Naive thymus-derived CD4-positive, alpha-beta T cell (primary cell): ENCODE results near the gene TET1. TPM values are rescaled to one million over a fixed set of nuclear protein-coding genes. Genes with fewer than 3 reads are reported as not detected.

ENCODE experiments used
- ATAC-seq: fragments of 150-1000 bp; cut with Tn5 transposase; 2 replicates; pipeline ENCODE4 v1.10.0; 2021; ENCODE audit warnings: mild to moderate bottlenecking, moderate library complexity
- CTCF ChIA-PET: fragments of 350-600 bp; sonication (Branson Sonifier 250); formaldehyde crosslinking; loops from one replicate; lab custom pipeline; 2021; ENCODE audit warnings: antibody characterized with exemption; lab: Charles Lee
- POLR2A ChIA-PET: fragments of 350-600 bp; sonication (Branson Sonifier 250); formaldehyde crosslinking; loops from one replicate; lab custom pipeline; 2021; ENCODE audit warnings: antibody characterized with exemption, inconsistent platforms; lab: Charles Lee
- DNase-seq, 9 donors: peaks; one replicate each; pipeline versions ENCODE4 v3.0.0 to v3.0.0-alpha.2; 2020 to 2022; ENCODE audit warnings: mixed read lengths in 1 of 9
- H3K27ac ChIP-seq: one replicate; pipeline ENCODE4 v1.7.0; 2013; ENCODE audit warnings: mild to moderate bottlenecking, low read depth, low read length, moderate library complexity
- H3K27me3 ChIP-seq, 2 donors: one replicate each; pipeline ENCODE4 v1.7.0; 2013; ENCODE audit warnings: low read length in 2 of 2, mild to moderate bottlenecking in 2 of 2, moderate library complexity in 2 of 2; ENCODE audit not compliant: control insufficient read depth in 2 of 2, insufficient read depth in 2 of 2
- H3K36me3 ChIP-seq, 3 experiments: 1 replicate in 2 of 3; 2 replicates in 1 of 3; pipeline ENCODE4 v1.7.0; 2013; ENCODE audit warnings: low read length in 3 of 3, mild to moderate bottlenecking in 3 of 3, moderate library complexity in 1 of 3; ENCODE audit not compliant: insufficient read depth in 3 of 3, control insufficient read depth in 2 of 3
- H3K4me1 ChIP-seq, 2 donors: one replicate each; pipeline ENCODE4 v1.7.0; 2013; ENCODE audit warnings: low read length in 2 of 2, mild to moderate bottlenecking in 2 of 2, moderate library complexity in 1 of 2; ENCODE audit not compliant: control insufficient read depth in 2 of 2, insufficient read depth in 2 of 2
- H3K4me3 ChIP-seq: 2 replicates; pipeline ENCODE4 v1.7.0; 2013; ENCODE audit warnings: mild to moderate bottlenecking, low read length
- H3K9me3 ChIP-seq, 3 experiments: 1 replicate in 2 of 3; 2 replicates in 1 of 3; pipeline ENCODE4 v1.7.0; 2013; ENCODE audit warnings: low read length in 3 of 3; ENCODE audit not compliant: control insufficient read depth in 2 of 3
- H3K27ac Mint-ChIP-seq, 9 donors: one replicate each; pipeline ENCODE4 v1.8.0; 2020 to 2022; ENCODE audit warnings: mixed read lengths in 9 of 9, mild to moderate bottlenecking in 8 of 9, moderate library complexity in 5 of 9, inconsistent platforms in 2 of 9
- H3K27me3 Mint-ChIP-seq, 5 donors: one replicate each; pipeline ENCODE4 v1.8.0; 2021 to 2022; ENCODE audit warnings: mixed read lengths in 5 of 5, mild to moderate bottlenecking in 1 of 5
- H3K36me3 Mint-ChIP-seq, 5 donors: one replicate each; pipeline ENCODE4 v1.8.0; 2020 to 2022; ENCODE audit warnings: mixed read lengths in 5 of 5, mild to moderate bottlenecking in 3 of 5, inconsistent platforms in 1 of 5
- H3K4me1 Mint-ChIP-seq, 7 donors: one replicate each; pipeline ENCODE4 v1.8.0; 2020 to 2022; ENCODE audit warnings: mixed read lengths in 7 of 7, mild to moderate bottlenecking in 3 of 7, inconsistent platforms in 1 of 7
- H3K4me3 Mint-ChIP-seq, 10 donors: one replicate each; pipeline ENCODE4 v1.8.0; 2020 to 2022; ENCODE audit warnings: mild to moderate bottlenecking in 10 of 10, mixed read lengths in 10 of 10, moderate library complexity in 6 of 10, inconsistent platforms in 2 of 10
- H3K9me3 Mint-ChIP-seq, 11 donors: one replicate each; pipeline ENCODE4 v1.8.0; 2020 to 2022; ENCODE audit warnings: mixed read lengths in 11 of 11, mild to moderate bottlenecking in 4 of 11, inconsistent platforms in 1 of 11, moderate library complexity in 1 of 11
- intact Hi-C, 2 donors: fragments of 100-400 bp; cut with micrococcal nuclease; formaldehyde crosslinking; loops; one replicate each; pipeline ENCODE4 v1.15.1; 2023
- polyA plus RNA-seq, 2 donors: library from polyadenylated mRNA; unstranded; fragments of 300-500 nt; fragmentation: Illumina TruSeq; gene quantifications; one replicate each; pipeline ENCODE4 v1.2.3, GENCODE V29; 2021
- total RNA-seq, 6 experiments: library from RNA in 5 of 6; stranded (reverse) in 5 of 6; gene quantifications; 1 replicate in 5 of 6; 2 replicates in 1 of 6; pipeline ENCODE4 v1.2.3 and lab custom pipeline; 2021 to 2026

Gene TET1
- total and polyA plus RNA-seq, 7 experiments from 2014 or later, result 1.4 to 3.0 (median 2.9) TPM

- intact Hi-C loops, result no loop called here
- Mint-ChIP-seq H3K27ac (no peak overlapping the region), H3K36me3 (peaks cover 0 to 37% (median 17%) of the 10 kb centered on the region in 5 donors), H3K27me3 (no peaks in the 10 kb centered on the region), H3K9me3 (no peaks in the 10 kb centered on the region), H3K4me1 (no peaks in the 10 kb centered on the region), H3K4me3 (no peak overlapping the region)
- no peaks in the 10 kb centered on the region for H3K27me3 ChIP-seq
- H3K4me3 ChIP-seq, result no peak overlapping the region
- no peaks in the 10 kb centered on the region for H3K9me3 ChIP-seq
- POLR2A ChIA-PET, result interaction anchor here (0.7 to 1.1 kb wide), 2 partner anchors 22 to 53 kb away, joined by 3 to 4 read pairs; no protein-coding TSS in a partner anchor
- DNase-seq (no peak), ATAC-seq (no peak)
- H3K27ac ChIP-seq, result no peak overlapping the region
- CTCF ChIA-PET, result no interaction called here
- no peaks in the 10 kb centered on the region for H3K4me1 ChIP-seq
- H3K36me3 ChIP-seq, result peaks cover 0 to 10% (median 0%) of the 10 kb centered on the region in 3 experiments
Measured at GRCh38 chr10:68665841-68666240, 105.7 kb downstream of the TET1 start.

- H3K36me3 Mint-ChIP-seq, result peaks cover 3 to 42% (median 17%) of the 10 kb centered on the region in 5 donors
- H3K9me3 ChIP-seq, result no peaks in the 10 kb centered on the region
- no peak overlapping the region for H3K4me3 Mint-ChIP-seq
- ChIA-PET CTCF (no interaction called here), POLR2A (no interaction called here)
- no peak overlapping the region for H3K4me3 ChIP-seq
- ATAC-seq (no peak), DNase-seq (no peak)
- H3K27ac Mint-ChIP-seq, result no peak overlapping the region
- H3K9me3 Mint-ChIP-seq, result no peaks in the 10 kb centered on the region
- no peaks in the 10 kb centered on the region for H3K27me3 Mint-ChIP-seq
- no peaks in the 10 kb centered on the region for H3K4me1 ChIP-seq
- no peak overlapping the region for H3K27ac ChIP-seq
- intact Hi-C loops, result no loop called here
- no peaks in the 10 kb centered on the region for H3K4me1 Mint-ChIP-seq
- H3K27me3 ChIP-seq, result no peaks in the 10 kb centered on the region
- peaks cover 0 to 10% (median 0%) of the 10 kb centered on the region in 3 experiments for H3K36me3 ChIP-seq
Measured at GRCh38 chr10:68666280-68666760, 106.2 kb downstream of the TET1 start.

DNA sequence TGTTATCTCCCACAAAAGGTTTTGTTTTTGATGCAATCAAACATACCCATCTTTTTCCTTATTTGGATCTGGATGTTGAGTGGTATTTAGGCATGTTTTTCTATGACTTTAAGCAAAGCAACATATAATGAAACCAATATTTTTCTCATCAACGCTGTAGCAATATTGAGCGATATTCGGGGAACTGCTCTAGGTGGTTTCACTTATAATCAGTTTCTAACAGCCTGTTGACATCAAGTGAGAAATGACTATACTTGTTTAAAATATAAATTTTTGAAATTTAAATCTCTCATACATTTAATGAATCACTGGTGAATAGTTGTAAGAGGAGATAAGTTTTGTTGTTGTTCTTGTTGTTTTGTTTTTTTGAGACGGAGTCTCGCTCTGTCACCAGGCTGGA, 108.1 kb downstream of the TET1 start:
- H3K27ac Mint-ChIP-seq, result no peak overlapping the region
- peaks cover 0 to 10% (median 0%) of the 10 kb centered on the region in 3 experiments for H3K36me3 ChIP-seq
- H3K27me3 ChIP-seq, result no peaks in the 10 kb centered on the region
- intact Hi-C loops, result no loop called here
- no peaks in the 10 kb centered on the region for H3K9me3 ChIP-seq
- no peak overlapping the region for H3K4me3 Mint-ChIP-seq
- no peaks in the 10 kb centered on the region for H3K4me1 Mint-ChIP-seq
- no peak overlapping the region for H3K27ac ChIP-seq
- ATAC-seq (no peak), DNase-seq (no peak)
- peaks cover 4 to 46% (median 24%) of the 10 kb centered on the region in 5 donors for H3K36me3 Mint-ChIP-seq
- peaks cover 0 to 2% (median 0%) of the 10 kb centered on the region in 11 donors for H3K9me3 Mint-ChIP-seq
- H3K27me3 Mint-ChIP-seq, result no peaks in the 10 kb centered on the region
- ChIA-PET POLR2A (no interaction called here), CTCF (no interaction called here)
- H3K4me1 ChIP-seq, result no peaks in the 10 kb centered on the region
- H3K4me3 ChIP-seq, result no peak overlapping the region

GRCh38 chr10:68668972-68669371, 108.8 kb downstream of the TET1 start:
- Histone ChIP-seq H3K27ac (no peak overlapping the region), H3K4me3 (no peak overlapping the region), H3K27me3 (no peaks in the 10 kb centered on the region), H3K36me3 (peaks cover 0 to 10% (median 0%) of the 10 kb centered on the region in 3 experiments), H3K9me3 (no peaks in the 10 kb centered on the region), H3K4me1 (no peaks in the 10 kb centered on the region)
- Mint-ChIP-seq H3K27ac (no peak overlapping the region), H3K27me3 (no peaks in the 10 kb centered on the region), H3K36me3 (peaks cover 4 to 46% (median 27%) of the 10 kb centered on the region in 5 donors), H3K4me3 (no peak overlapping the region), H3K9me3 (peaks cover 0 to 2% (median 0%) of the 10 kb centered on the region in 11 donors), H3K4me1 (no peaks in the 10 kb centered on the region)
- ChIA-PET CTCF (no interaction called here), POLR2A (no interaction called here)
- ATAC-seq, result no peak
- no peak for DNase-seq
- intact Hi-C loops, result no loop called here

DNA sequence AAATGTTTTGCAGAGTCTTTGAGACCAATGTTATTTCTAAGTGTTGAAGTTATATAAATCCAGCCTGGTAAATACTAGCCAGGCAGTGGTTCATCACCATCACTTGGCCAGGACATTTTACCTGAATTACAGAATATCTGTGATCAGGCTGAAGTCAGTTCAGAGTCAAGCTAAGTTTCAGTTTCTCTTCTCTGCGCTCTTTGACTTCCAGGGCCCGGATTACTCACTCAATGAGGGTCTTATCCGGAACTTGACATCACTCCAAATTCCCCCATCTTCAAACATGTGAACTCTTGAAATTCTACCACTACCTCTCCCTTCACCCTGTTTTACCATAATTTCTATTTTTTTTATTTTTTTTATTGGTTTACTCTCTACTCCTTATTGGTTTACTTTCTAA, 124.3 kb downstream of the TET1 start:
- no peaks in the 10 kb centered on the region for H3K4me1 Mint-ChIP-seq
- Histone ChIP-seq H3K9me3 (no peaks in the 10 kb centered on the region), H3K36me3 (peaks cover 0 to 12% (median 0%) of the 10 kb centered on the region in 3 experiments), H3K27ac (no peak overlapping the region), H3K4me3 (peak overlapping the region; percentile 6), H3K27me3 (no peaks in the 10 kb centered on the region), H3K4me1 (peaks cover 0 to 6% of the 10 kb centered on the region in 2 donors)
- no peak overlapping the region for H3K4me3 Mint-ChIP-seq
- ChIA-PET POLR2A (no interaction called here), CTCF (interaction anchor here (1.2 kb wide), 1 partner anchor 133 kb away, joined by 4 read pairs; no protein-coding TSS in a partner anchor)
- no peak for ATAC-seq
- H3K27me3 Mint-ChIP-seq, result no peaks in the 10 kb centered on the region
- H3K9me3 Mint-ChIP-seq, result no peaks in the 10 kb centered on the region
- DNase-seq, result no peak
- peak overlapping the region in 1 of 9 donors; percentile 68 for H3K27ac Mint-ChIP-seq
- intact Hi-C loops, result no loop called here
- peaks cover 9 to 41% (median 27%) of the 10 kb centered on the region in 5 donors for H3K36me3 Mint-ChIP-seq

DNA sequence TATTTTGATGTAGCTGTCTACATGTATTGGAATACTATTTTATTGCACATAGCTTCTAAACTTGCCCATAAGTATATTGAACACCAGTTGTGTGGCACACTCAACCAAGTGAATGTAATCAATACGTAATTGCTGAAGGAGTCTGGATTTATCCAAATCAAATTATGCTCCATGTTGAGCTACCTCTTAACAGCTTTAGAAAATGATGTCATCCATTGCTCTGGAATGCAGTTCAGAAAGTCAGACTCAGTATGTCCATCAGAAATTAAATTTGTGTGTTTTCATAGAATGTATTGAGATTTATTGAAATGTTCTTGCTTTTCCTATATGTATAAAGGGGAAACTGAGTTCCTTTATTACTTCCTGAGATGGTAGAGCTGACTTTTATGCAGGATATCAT, 135.9 kb downstream of the TET1 start:
- Histone ChIP-seq H3K4me3 (no peak overlapping the region), H3K9me3 (no peaks in the 10 kb centered on the region), H3K4me1 (no peaks in the 10 kb centered on the region), H3K27me3 (no peaks in the 10 kb centered on the region), H3K36me3 (peaks cover 0 to 6% (median 0%) of the 10 kb centered on the region in 3 experiments), H3K27ac (no peak overlapping the region)
- no peak overlapping the region for H3K4me3 Mint-ChIP-seq
- ATAC-seq (no peak), DNase-seq (no peak)
- ChIA-PET POLR2A (no interaction called here), CTCF (interaction anchor here (0.6 kb wide), 1 partner anchor 28 kb away, joined by 3 read pairs; no protein-coding TSS in a partner anchor)
- no peaks in the 10 kb centered on the region for H3K9me3 Mint-ChIP-seq
- peaks cover 0 to 12% (median 7%) of the 10 kb centered on the region in 5 donors for H3K36me3 Mint-ChIP-seq
- intact Hi-C loops, result no loop called here
- H3K4me1 Mint-ChIP-seq, result no peaks in the 10 kb centered on the region
- peaks cover 0 to 5% (median 0%) of the 10 kb centered on the region in 5 donors for H3K27me3 Mint-ChIP-seq
- H3K27ac Mint-ChIP-seq, result no peak overlapping the region

DNA sequence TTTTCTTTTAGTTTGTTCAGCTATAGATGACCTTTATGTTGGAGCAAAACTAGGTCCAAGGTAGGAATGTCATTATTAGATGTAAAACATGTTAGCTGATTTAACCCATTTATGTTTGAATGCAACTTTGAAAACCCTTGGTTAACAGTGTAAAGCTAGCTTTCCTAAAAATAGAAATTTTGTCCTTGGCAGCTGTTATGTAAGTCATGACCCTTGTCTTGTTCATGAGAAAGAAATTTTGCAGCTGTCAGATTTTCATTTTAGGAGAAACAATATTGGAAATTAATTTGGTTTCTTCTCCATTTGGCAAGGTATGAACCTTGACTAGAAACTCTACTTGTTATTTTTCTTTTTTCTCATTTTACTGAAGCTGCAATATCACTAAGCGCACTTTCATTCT, 137.0 kb downstream of the TET1 start:
- POLR2A ChIA-PET, result no interaction called here

More for the DNA sequence above, 137.0 kb downstream of the TET1 start:
- Histone ChIP-seq H3K4me1 (no peaks in the 10 kb centered on the region), H3K27ac (no peak overlapping the region), H3K9me3 (no peaks in the 10 kb centered on the region), H3K36me3 (no peaks in the 10 kb centered on the region), H3K4me3 (no peak overlapping the region), H3K27me3 (no peaks in the 10 kb centered on the region)
- ATAC-seq (no peak), DNase-seq (no peak)
- Mint-ChIP-seq H3K36me3 (peaks cover 0 to 3% (median 0%) of the 10 kb centered on the region in 5 donors), H3K4me3 (no peak overlapping the region), H3K27ac (no peak overlapping the region), H3K4me1 (no peaks in the 10 kb centered on the region), H3K9me3 (no peaks in the 10 kb centered on the region), H3K27me3 (peaks cover 0 to 5% (median 0%) of the 10 kb centered on the region in 5 donors)
- CTCF ChIA-PET, result no interaction called here
- intact Hi-C loops, result no loop called here
